GM06990 (cell line): ENCODE results near the gene ARHGAP35.
A peak's percentile ranks its signal among the peaks of the same experiment; 100 is the strongest.
"Not testable (repeated sequence)": the region's sequence is repeated elsewhere in the genome, so short reads cannot be mapped to it uniquely, and the experiment has no call there.

ENCODE experiments used
- DNase-seq: peaks from one replicate; pipeline ENCODE4 v3.0.0-alpha.2; 2011; ENCODE audit not compliant: insufficient read length; ENCODE audit errors: extremely low read depth
- H3K27me3 ChIP-seq: replicated peaks from 2 replicates; pipeline ENCODE4 v1.6.0; 2011; ENCODE audit warnings: low read length; ENCODE audit not compliant: control insufficient read depth, insufficient read depth
- H3K36me3 ChIP-seq: 2 replicates; pipeline ENCODE4 v1.5.1; 2011; ENCODE audit warnings: low read length; ENCODE audit not compliant: control insufficient read depth, insufficient read depth
- H3K4me3 ChIP-seq: replicated peaks from 2 replicates; pipeline ENCODE4 v1.5.1; 2011; ENCODE audit warnings: low read depth, mild to moderate bottlenecking, control low read depth, low read length
- CTCF ChIP-seq: IDR thresholded peaks from 2 replicates; pipeline ENCODE4 v1.5.1; 2011; ENCODE audit warnings: low read length, control low read depth, mild to moderate bottlenecking, inconsistent platforms; ENCODE audit not compliant: insufficient read depth, poor library complexity, severe bottlenecking

Gene ARHGAP35

GRCh38 chr19:46821512-46822409, 39.0 kb upstream of the ARHGAP35 start:
- TF ChIP-seq CTCF = no peak
- H3K27me3 ChIP-seq = no peaks in the 10 kb centered on the region
- DNase-seq = peak; percentile 75
- no peaks in the 10 kb centered on the region for H3K36me3 ChIP-seq
- no peak overlapping the region for H3K4me3 ChIP-seq

GRCh38 chr19:46822410-46822787, 38.4 kb upstream of the ARHGAP35 start:
- H3K4me3 ChIP-seq, H3K27me3 ChIP-seq: not testable (repeated sequence)

GRCh38 chr19:46823049-46823448, 37.7 kb upstream of the ARHGAP35 start:
- no peak for TF ChIP-seq CTCF
- no peak overlapping the region for H3K4me3 ChIP-seq
- H3K36me3 ChIP-seq = no peaks in the 10 kb centered on the region
- no peak for DNase-seq
- no peaks in the 10 kb centered on the region for H3K27me3 ChIP-seq

More at GRCh38 chr19:46822410-46822787, 38.4 kb upstream of the ARHGAP35 start:
- not testable (repeated sequence) for DNase-seq, H3K36me3 ChIP-seq

DNA sequence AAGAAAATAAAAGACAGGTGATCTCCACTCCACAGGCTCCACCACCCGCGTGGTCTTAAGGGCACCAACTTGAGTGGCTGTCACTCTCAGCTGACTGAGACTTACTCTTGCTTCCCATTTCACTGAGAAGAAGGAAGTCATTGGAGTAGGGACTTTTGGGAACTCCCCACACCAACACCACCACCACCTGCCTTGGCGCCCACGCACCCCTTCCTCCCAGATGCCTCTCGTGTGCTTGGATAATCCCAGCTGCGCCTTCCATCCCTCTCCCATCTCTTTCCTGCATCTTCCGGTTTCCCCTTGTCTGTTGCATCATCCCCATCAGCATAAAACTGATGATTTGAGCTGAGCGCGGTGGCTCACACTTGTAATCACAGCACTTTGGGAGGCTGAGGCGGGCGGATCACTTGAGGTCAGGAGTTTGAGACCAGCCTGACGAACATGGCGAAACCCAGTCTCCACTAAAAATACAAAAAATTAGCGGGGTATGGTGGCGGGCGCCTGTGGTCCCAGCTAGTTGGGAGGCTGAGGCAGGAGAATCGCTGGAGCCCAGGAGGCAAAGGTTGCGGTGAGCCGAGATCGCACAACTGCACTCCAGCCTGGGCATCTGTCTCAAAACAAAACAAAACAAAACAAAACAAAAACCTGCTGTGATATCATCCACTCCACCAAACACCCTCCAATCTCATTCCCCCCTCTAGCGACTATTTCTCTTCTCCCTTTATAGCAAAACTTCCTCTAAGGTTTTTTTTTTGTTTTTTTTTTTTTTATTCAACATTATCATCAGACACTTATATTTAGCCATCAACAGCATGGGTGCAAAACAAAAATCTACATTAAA, 35.7 kb upstream of the ARHGAP35 start:
- H3K4me3 ChIP-seq = 0 out of 2 replicates have a peak overlapping the region, but pooled peaks have one; percentile 2
- H3K27me3 ChIP-seq = no peaks in the 10 kb centered on the region
- H3K36me3 ChIP-seq = no peaks in the 10 kb centered on the region
- peak; percentile 39 for DNase-seq
- TF ChIP-seq CTCF = peak; percentile 35

DNA sequence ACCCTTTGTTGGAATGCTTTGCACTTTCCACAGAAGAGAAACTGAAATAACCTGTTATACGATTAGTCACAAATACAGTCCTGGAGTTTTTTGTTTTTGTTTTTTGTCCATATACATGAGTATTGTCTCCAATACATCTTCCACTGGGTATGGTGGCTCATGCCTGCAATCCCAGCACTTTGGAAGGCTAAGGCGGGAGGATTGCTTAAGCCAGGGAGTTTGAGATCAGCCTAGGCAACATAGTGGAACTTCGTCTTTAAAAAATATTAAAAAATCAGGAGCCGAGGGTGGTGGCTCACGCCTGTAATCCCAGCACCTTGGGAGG, 35.1 kb upstream of the ARHGAP35 start:
- no peak for TF ChIP-seq CTCF

DNA sequence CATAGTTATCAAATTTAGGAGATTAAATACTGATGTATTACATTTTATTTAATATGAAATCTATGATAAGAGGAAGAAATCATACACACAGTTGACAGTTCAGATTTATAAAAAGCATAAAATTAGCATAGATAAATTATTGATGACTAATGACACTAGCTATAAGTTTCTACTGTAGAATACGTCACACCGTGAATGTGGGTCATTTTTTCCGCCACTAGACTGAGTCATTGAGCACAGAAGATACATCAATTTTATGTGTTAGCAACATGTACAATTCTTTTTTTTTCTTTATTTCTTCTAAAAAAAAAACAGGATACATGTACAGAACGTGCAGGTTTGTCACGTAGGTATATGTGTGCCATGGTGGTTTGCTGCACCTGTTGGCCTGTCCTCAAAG, 32.3 kb upstream of the ARHGAP35 start:
- no peak for DNase-seq
- H3K4me3 ChIP-seq = no peak overlapping the region
- no peaks in the 10 kb centered on the region for H3K27me3 ChIP-seq
- no peak for TF ChIP-seq CTCF
- no peaks in the 10 kb centered on the region for H3K36me3 ChIP-seq

More for the DNA sequence above, 35.1 kb upstream of the ARHGAP35 start:
- Histone ChIP-seq H3K36me3 (no peaks in the 10 kb centered on the region), H3K27me3 (no peaks in the 10 kb centered on the region), H3K4me3 (no peak overlapping the region)
- DNase-seq = no peak
